ENCODE results near the gene EFNA5. TPM values are rescaled to one million over a fixed set of nuclear protein-coding genes. Genes with fewer than 3 reads are reported as not detected.
A peak's percentile ranks its signal among the peaks of the same experiment; 100 is the strongest.

Gene EFNA5
- total and polyA plus RNA-seq, 10 of the 15 experiments (the other 5 are each of a cell fraction or from before 2014, with no cell fraction given): 0.19 to 12.6 (median 3.9) TPM

DNA sequence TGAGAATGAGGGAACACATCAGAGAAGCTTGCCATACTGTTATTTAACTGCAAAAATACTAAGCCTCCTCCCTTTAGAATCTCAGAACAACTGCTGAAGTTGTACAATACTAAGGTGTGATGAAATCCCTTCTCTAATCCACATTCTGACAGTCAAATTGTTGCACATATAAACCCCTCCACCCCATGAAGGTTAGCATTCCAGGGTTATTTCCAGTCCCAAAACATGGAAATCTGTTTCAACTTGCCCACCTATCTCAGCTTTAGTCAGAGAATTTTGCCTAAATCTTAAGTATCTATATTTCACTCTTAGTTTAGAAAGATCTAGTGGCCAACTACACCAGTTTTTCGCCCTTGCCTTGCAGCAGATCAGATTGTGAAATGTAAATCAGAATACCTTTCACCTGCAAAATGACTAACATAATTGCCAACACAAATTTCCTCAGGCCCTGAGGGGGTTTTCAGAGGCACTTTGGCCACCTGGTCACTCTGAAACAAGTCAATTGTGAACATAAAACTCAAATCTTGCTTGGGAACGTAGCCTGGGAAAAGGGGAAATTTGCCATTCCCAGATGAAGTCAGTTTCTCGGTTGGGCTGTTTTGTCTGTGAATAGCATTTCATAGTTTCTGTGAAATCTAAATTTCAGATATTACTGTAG, 93.9 kb downstream of the EFNA5 start (continued):
- TF ChIP-seq, protein P1, sequence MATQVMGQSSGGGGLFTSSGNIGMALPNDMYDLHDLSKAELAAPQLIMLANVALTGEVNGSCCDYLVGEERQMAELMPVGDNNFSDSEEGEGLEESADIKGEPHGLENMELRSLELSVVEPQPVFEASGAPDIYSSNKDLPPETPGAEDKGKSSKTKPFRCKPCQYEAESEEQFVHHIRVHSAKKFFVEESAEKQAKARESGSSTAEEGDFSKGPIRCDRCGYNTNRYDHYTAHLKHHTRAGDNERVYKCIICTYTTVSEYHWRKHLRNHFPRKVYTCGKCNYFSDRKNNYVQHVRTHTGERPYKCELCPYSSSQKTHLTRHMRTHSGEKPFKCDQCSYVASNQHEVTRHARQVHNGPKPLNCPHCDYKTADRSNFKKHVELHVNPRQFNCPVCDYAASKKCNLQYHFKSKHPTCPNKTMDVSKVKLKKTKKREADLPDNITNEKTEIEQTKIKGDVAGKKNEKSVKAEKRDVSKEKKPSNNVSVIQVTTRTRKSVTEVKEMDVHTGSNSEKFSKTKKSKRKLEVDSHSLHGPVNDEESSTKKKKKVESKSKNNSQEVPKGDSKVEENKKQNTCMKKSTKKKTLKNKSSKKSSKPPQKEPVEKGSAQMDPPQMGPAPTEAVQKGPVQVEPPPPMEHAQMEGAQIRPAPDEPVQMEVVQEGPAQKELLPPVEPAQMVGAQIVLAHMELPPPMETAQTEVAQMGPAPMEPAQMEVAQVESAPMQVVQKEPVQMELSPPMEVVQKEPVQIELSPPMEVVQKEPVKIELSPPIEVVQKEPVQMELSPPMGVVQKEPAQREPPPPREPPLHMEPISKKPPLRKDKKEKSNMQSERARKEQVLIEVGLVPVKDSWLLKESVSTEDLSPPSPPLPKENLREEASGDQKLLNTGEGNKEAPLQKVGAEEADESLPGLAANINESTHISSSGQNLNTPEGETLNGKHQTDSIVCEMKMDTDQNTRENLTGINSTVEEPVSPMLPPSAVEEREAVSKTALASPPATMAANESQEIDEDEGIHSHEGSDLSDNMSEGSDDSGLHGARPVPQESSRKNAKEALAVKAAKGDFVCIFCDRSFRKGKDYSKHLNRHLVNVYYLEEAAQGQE (IDR thresholded peaks at IDR 0.05; ENCODE audit: low read depth, low read length): no peak
- TF ChIP-seq EZH2 (IDR thresholded peaks at IDR 0.05; ENCODE audit: borderline replicate concordance, control insufficient read depth, low read depth, low read length) (no peak), RUNX3 (IDR thresholded peaks at IDR 0.05; ENCODE audit: low read length) (peak; percentile 28; the same call in 1 of the 2 replicates), ESRRA (IDR thresholded peaks at IDR 0.05; ENCODE audit: low read length) (no peak), ATF7 (IDR thresholded peaks at IDR 0.05; ENCODE audit: low read depth) (no peak), EED (IDR thresholded peaks at IDR 0.05; ENCODE audit: low read depth) (peak; percentile 67; the same call in 1 of the 2 replicates), TAF1 (IDR thresholded peaks at IDR 0.05; ENCODE audit: borderline replicate concordance, low read depth, low read length) (no peak), HDAC2 (IDR thresholded peaks at IDR 0.05) (no peak), BHLHE40 (IDR thresholded peaks at IDR 0.05; ENCODE audit: borderline replicate concordance in 1 of 2, low read depth in 2 of 2, low read length in 1 of 2) (no peak), SMAD5 (IDR thresholded peaks at IDR 0.05; ENCODE audit: low read depth) (no peak), PAX5 (IDR thresholded peaks at IDR 0.05; ENCODE audit: borderline replicate concordance, low read depth, low read length) (no peak), TCF12 (IDR thresholded peaks at IDR 0.05; ENCODE audit: low read depth, low read length) (0 out of 2 replicates have a peak, but pooled peaks have one; percentile 15), CBX3 (IDR thresholded peaks at IDR 0.05; ENCODE audit: borderline replicate concordance, low read depth) (no peak), NFYB (IDR thresholded peaks at IDR 0.05; ENCODE audit: insufficient read depth, low read depth, low read length) (no peak), STAT3 (IDR thresholded peaks at IDR 0.05; ENCODE audit: low read depth, low read length) (no peak), SUZ12 (IDR thresholded peaks at IDR 0.05; ENCODE audit: unreplicated experiment) (no peak), SMC3 (IDR thresholded peaks at IDR 0.05; ENCODE audit: borderline replicate concordance, low read length) (no peak), NR2F1 (conservative IDR thresholded peaks at IDR 0.05) (no peak), JUND (IDR thresholded peaks at IDR 0.05; ENCODE audit: low read depth, low read length) (no peak), RFX5 (IDR thresholded peaks at IDR 0.05; ENCODE audit: low read depth, low read length) (no peak), IKZF2 (IDR thresholded peaks at IDR 0.05) (peak; percentile 47 to 48; a peak in 3 of 4 replicates), LARP7 (IDR thresholded peaks at IDR 0.05) (no peak), SPI1 (IDR thresholded peaks at IDR 0.05; ENCODE audit: borderline replicate concordance, insufficient read depth, low read depth, low read length) (no peak)
- TF ChIP-seq, protein P2, sequence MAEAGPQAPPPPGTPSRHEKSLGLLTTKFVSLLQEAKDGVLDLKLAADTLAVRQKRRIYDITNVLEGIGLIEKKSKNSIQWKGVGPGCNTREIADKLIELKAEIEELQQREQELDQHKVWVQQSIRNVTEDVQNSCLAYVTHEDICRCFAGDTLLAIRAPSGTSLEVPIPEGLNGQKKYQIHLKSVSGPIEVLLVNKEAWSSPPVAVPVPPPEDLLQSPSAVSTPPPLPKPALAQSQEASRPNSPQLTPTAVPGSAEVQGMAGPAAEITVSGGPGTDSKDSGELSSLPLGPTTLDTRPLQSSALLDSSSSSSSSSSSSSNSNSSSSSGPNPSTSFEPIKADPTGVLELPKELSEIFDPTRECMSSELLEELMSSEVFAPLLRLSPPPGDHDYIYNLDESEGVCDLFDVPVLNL (IDR thresholded peaks at IDR 0.05; ENCODE audit: low read depth, low read length): no peak
- TF ChIP-seq, protein P3, sequence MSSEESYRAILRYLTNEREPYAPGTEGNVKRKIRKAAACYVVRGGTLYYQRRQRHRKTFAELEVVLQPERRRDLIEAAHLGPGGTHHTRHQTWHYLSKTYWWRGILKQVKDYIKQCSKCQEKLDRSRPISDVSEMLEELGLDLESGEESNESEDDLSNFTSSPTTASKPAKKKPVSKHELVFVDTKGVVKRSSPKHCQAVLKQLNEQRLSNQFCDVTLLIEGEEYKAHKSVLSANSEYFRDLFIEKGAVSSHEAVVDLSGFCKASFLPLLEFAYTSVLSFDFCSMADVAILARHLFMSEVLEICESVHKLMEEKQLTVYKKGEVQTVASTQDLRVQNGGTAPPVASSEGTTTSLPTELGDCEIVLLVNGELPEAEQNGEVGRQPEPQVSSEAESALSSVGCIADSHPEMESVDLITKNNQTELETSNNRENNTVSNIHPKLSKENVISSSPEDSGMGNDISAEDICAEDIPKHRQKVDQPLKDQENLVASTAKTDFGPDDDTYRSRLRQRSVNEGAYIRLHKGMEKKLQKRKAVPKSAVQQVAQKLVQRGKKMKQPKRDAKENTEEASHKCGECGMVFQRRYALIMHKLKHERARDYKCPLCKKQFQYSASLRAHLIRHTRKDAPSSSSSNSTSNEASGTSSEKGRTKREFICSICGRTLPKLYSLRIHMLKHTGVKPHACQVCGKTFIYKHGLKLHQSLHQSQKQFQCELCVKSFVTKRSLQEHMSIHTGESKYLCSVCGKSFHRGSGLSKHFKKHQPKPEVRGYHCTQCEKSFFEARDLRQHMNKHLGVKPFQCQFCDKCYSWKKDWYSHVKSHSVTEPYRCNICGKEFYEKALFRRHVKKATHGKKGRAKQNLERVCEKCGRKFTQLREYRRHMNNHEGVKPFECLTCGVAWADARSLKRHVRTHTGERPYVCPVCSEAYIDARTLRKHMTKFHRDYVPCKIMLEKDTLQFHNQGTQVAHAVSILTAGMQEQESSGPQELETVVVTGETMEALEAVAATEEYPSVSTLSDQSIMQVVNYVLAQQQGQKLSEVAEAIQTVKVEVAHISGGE (CRISPR knock-in tag; IDR thresholded peaks at IDR 0.05): no peak
